Hepatocyte (in vitro differentiated cells): ENCODE data around the gene BEST1. TPM values are rescaled to one million over a fixed set of nuclear protein-coding genes. Genes with fewer than 3 reads are reported as not detected.
"Not testable (repeated sequence)": the region's sequence is repeated elsewhere in the genome, so short reads cannot be mapped to it uniquely, and the experiment has no call there.

Experiments used
- DNase-seq: peaks from one replicate; pipeline ENCODE4 v3.0.0-alpha.2; 2016; ENCODE audit warnings: low spot score
- H2AFZ ChIP-seq: fragments of 200-600 bp; sonication (generic); 2 replicates; pipeline ENCODE4 v1.6.0; 2016; ENCODE audit warnings: antibody characterized with exemption, mild to moderate bottlenecking
- H3K27ac ChIP-seq: fragments of 200-600 bp; sonication (generic); 2 replicates; pipeline ENCODE4 v1.5.1; 2016; ENCODE audit warnings: mild to moderate bottlenecking
- H3K27me3 ChIP-seq: fragments of 200-600 bp; sonication (generic); 2 replicates; pipeline ENCODE4 v1.6.1; 2016
- H3K36me3 ChIP-seq: fragments of 200-600 bp; sonication (generic); replicated peaks from 2 replicates; pipeline ENCODE4 v1.5.1; 2016; ENCODE audit warnings: low read depth; ENCODE audit not compliant: insufficient read depth
- H3K4me1 ChIP-seq: fragments of 200-600 bp; sonication (generic); 2 replicates; pipeline ENCODE4 v1.5.1; 2016; ENCODE audit warnings: mild to moderate bottlenecking, moderate library complexity; ENCODE audit not compliant: insufficient read depth
- H3K4me2 ChIP-seq: fragments of 200-600 bp; sonication (generic); 2 replicates; pipeline ENCODE4 v1.6.0; 2016
- H3K4me3 ChIP-seq: fragments of 200-600 bp; sonication (generic); 2 replicates; pipeline ENCODE4 v1.5.1; 2016; ENCODE audit warnings: mild to moderate bottlenecking
- H3K79me2 ChIP-seq: fragments of 200-600 bp; sonication (generic); 2 replicates; pipeline ENCODE4 v1.6.0; 2017; ENCODE audit warnings: mild to moderate bottlenecking
- H3K9me2 ChIP-seq: fragments of 200-600 bp; sonication (generic); replicated peaks from 2 replicates; pipeline ENCODE4 v1.6.0; 2017; ENCODE audit warnings: mild to moderate bottlenecking; ENCODE audit not compliant: insufficient read depth
- H3K9me3 ChIP-seq: fragments of 200-600 bp; sonication (generic); 2 replicates; pipeline ENCODE4 v1.5.1; 2016; ENCODE audit warnings: low read depth, mild to moderate bottlenecking
- H4K20me1 ChIP-seq: fragments of 200-600 bp; sonication (generic); 2 replicates; pipeline ENCODE4 v1.6.0; 2016; ENCODE audit warnings: mild to moderate bottlenecking; ENCODE audit not compliant: insufficient read depth, poor library complexity, severe bottlenecking
- CTCF ChIP-seq: fragments of 200-600 bp; sonication (generic); IDR thresholded peaks from 2 replicates; pipeline ENCODE4 v1.5.1; 2016; ENCODE audit warnings: antibody characterized with exemption, mild to moderate bottlenecking; ENCODE audit not compliant: poor library complexity
- EZH2 ChIP-seq: fragments of 200-600 bp; sonication (generic); IDR thresholded peaks from 2 replicates; pipeline ENCODE4 v1.6.1; 2016; ENCODE audit warnings: antibody characterized with exemption, mild to moderate bottlenecking, borderline replicate concordance
- EZH2phosphoT487 ChIP-seq: fragments of 200-600 bp; sonication (generic); IDR thresholded peaks from one replicate; pipeline ENCODE4 v1.6.1; 2018; ENCODE audit warnings: antibody characterized with exemption, mild to moderate bottlenecking, low read depth, moderate library complexity; ENCODE audit not compliant: unreplicated experiment, severe bottlenecking
- WGBS: methylation state at CpG from one replicate; pipeline ENCODE4 v1.1.6; 2016; ENCODE audit warnings: low lambda C conversion rate; ENCODE audit errors: missing lambda C conversion rate; 5-methylcytosine and 5-hydroxymethylcytosine counted together
- polyA plus RNA-seq: library from polyadenylated mRNA; unstranded; fragments of >200 nt; fragmentation: Nextera tagmentation; extraction: Ambion mirVana; gene quantifications from 2 replicates; pipeline ENCODE4 v1.2.1, GENCODE V29; 2016
- total RNA-seq: library from RNA; depleted of rRNA; stranded (reverse); fragments of >200 nt; gene quantifications from 2 replicates; pipeline ENCODE4 v1.2.3, GENCODE V29; 2014

BEST1 gene
- total and polyA plus RNA-seq, 2 experiments from 2014 or later: 3.5 to 5.7 TPM

GRCh38 chr11:61963282-61964057, 13.3 kb downstream of the BEST1 start:
- Histone ChIP-seq H3K36me3 (no peaks in the 10 kb centered on the region), H3K9me2 (no peaks in the 10 kb centered on the region), H3K4me1 (peaks cover 24% of the 10 kb centered on the region), H3K27ac (peak overlapping the region; percentile 98), H3K27me3 (no peaks in the 10 kb centered on the region), H3K4me3 (no peak overlapping the region), H3K79me2 (peaks cover 38% of the 10 kb centered on the region), H3K4me2 (no peak overlapping the region), H3K9me3 (no peaks in the 10 kb centered on the region), H2AFZ (no peak overlapping the region), H4K20me1 (peaks cover 34% of the 10 kb centered on the region)
- no peak for DNase-seq
- WGBS: 78% methylated on average over 10 of the region's 10 CpGs
- no peak for TF ChIP-seq EZH2
- no peak for TF ChIP-seq CTCF
- TF ChIP-seq EZH2phosphoT487: no peak

GRCh38 chr11:61964058-61964665, 14.0 kb downstream of the BEST1 start:
- Histone ChIP-seq H3K9me2 (no peaks in the 10 kb centered on the region), H3K4me2 (peak overlapping the region; percentile 90), H3K4me3 (no peak overlapping the region), H3K79me2 (peaks cover 45% of the 10 kb centered on the region), H3K36me3 (no peaks in the 10 kb centered on the region), H3K9me3 (no peaks in the 10 kb centered on the region), H3K27ac (peak overlapping the region; percentile 98), H2AFZ (no peak overlapping the region), H4K20me1 (peaks cover 34% of the 10 kb centered on the region), H3K27me3 (no peaks in the 10 kb centered on the region), H3K4me1 (peaks cover 31% of the 10 kb centered on the region)
- DNase-seq: no peak
- 91% methylated on average over 4 of the region's 4 CpGs for WGBS
- TF ChIP-seq EZH2 (no peak), EZH2phosphoT487 (no peak), CTCF (no peak)

- H3K27me3 ChIP-seq, H3K36me3 ChIP-seq, H3K9me2 ChIP-seq, DNase-seq, H2AFZ ChIP-seq, H3K9me3 ChIP-seq: not testable (repeated sequence)
- H4K20me1 ChIP-seq: peaks cover 34% of the 10 kb centered on the region
- WGBS: 86% methylated on average over 9 of the region's 9 CpGs
- peak overlapping the region; percentile 93 for H3K4me3 ChIP-seq
- H3K4me1 ChIP-seq: peaks cover 37% of the 10 kb centered on the region
- peaks cover 48% of the 10 kb centered on the region for H3K79me2 ChIP-seq
- peak overlapping the region; percentile 98 for H3K27ac ChIP-seq
- peak overlapping the region; percentile 90 for H3K4me2 ChIP-seq
These were observed 14.6 kb downstream of the BEST1 start for GRCh38 chr11:61964666-61965271.

GRCh38 chr11:61966734-61967115, 16.6 kb downstream of the BEST1 start:
- no peaks in the 10 kb centered on the region for H3K36me3 ChIP-seq
- H3K27me3 ChIP-seq: no peaks in the 10 kb centered on the region
- peak overlapping the region; percentile 98 for H3K27ac ChIP-seq
- TF ChIP-seq EZH2phosphoT487: no peak
- TF ChIP-seq EZH2: no peak
- TF ChIP-seq CTCF: no peak
- H3K4me1 ChIP-seq: peaks cover 42% of the 10 kb centered on the region
- H3K9me3 ChIP-seq: no peaks in the 10 kb centered on the region
- peak overlapping the region; percentile 90 for H3K4me2 ChIP-seq
- H4K20me1 ChIP-seq: peaks cover 34% of the 10 kb centered on the region
- H3K9me2 ChIP-seq: no peaks in the 10 kb centered on the region
- 2% methylated on average over 13 of the region's 13 CpGs for WGBS
- peaks cover 55% of the 10 kb centered on the region for H3K79me2 ChIP-seq
- H2AFZ ChIP-seq: no peak overlapping the region
- no peak for DNase-seq
- H3K4me3 ChIP-seq: peak overlapping the region; percentile 93
